Transverse colon (tissue), 4 donors: ENCODE measurements around the gene LACTBL1. TPM values are rescaled to one million over a fixed set of nuclear protein-coding genes. Genes with fewer than 3 reads are reported as not detected.

ENCODE experiments used
- DNase-seq: peaks from one replicate; pipeline ENCODE4 v3.0.0-alpha.2; 2019
- H3K27ac ChIP-seq, 4 donors: fragments of 200-600 bp; sonication (generic); 2 replicates each; pipeline ENCODE4 v1.5.1; 2016 to 2018; ENCODE audit warnings: inconsistent platforms in 4 of 4
- H3K27me3 ChIP-seq: fragments of 200-600 bp; sonication (generic); 2 replicates; pipeline ENCODE4 v1.5.1; 2017; ENCODE audit warnings: inconsistent platforms
- H3K36me3 ChIP-seq, 4 donors: fragments of 200-600 bp; sonication (generic); 2 replicates each; pipeline ENCODE4 v1.5.1; 2017 to 2019; ENCODE audit warnings: inconsistent platforms in 4 of 4
- H3K4me1 ChIP-seq, 4 donors: fragments of 200-600 bp; sonication (generic); 2 replicates each; pipeline ENCODE4 v1.5.1; 2017 to 2020; ENCODE audit warnings: inconsistent platforms in 4 of 4
- H3K4me3 ChIP-seq, 4 donors: fragments of 200-600 bp; sonication (generic); 1 replicate in 1 of 4; 2 replicates in 3 of 4; pipeline versions ENCODE4 v1.5.1 to v1.6.1; 2017 to 2019; ENCODE audit warnings: inconsistent platforms in 4 of 4
- H3K9me3 ChIP-seq, 2 donors: fragments of 200-600 bp; sonication (generic); 2 replicates each; pipeline ENCODE4 v1.5.1; 2017 to 2019; ENCODE audit warnings: inconsistent platforms in 2 of 2
- EP300 ChIP-seq: sonication (generic); formaldehyde crosslinking; IDR thresholded peaks from one replicate; pipeline ENCODE4 v1.6.1; 2017; ENCODE audit warnings: antibody characterized with exemption, low read depth
- POLR2A ChIP-seq: fragments of 450-650 bp; IDR thresholded peaks from one replicate; pipeline ENCODE4 v1.6.1; 2016; ENCODE audit warnings: antibody characterized with exemption, mild to moderate bottlenecking, moderate library complexity
- POLR2AphosphoS5 ChIP-seq, 3 donors: sonication (generic); formaldehyde crosslinking; IDR thresholded peaks; one replicate each; pipeline ENCODE4 v1.6.1; 2016; ENCODE audit warnings: antibody characterized with exemption in 3 of 3
- WGBS, 2 donors: methylation state at CpG; one replicate each; pipeline ENCODE4 v1.1.5; 2018; ENCODE audit warnings: low coverage in 1 of 2; 5-methylcytosine and 5-hydroxymethylcytosine counted together
- in situ Hi-C, 4 donors: fragments of 200-750 bp; cut with MboI; loops; one replicate each; pipeline versions ENCODE4 v1.15.0 to v1.15.1; 2017; ENCODE audit warnings: low sequenced_read_pairs in 3 of 4, low pct_ligation_motif_present in 1 of 4, low pct_unique_long_range_greater_than_20kb in 1 of 4
- intact Hi-C: fragments of 100-400 bp; cut with DNase I; formaldehyde crosslinking; loops from one replicate; pipeline ENCODE4 v1.15.1; 2023; ENCODE audit warnings: low total_unique reads
- total RNA-seq, 4 donors: library from RNA; depleted of rRNA; stranded (reverse); fragments of >200 nt; gene quantifications; one replicate each; pipeline ENCODE4 v1.1.0, GENCODE V29; 2016
- TF ChIP-seq, protein P1 (sequence below), 5 experiments: fragments of 200-600 bp in 3 of 5; fragments of 450-650 bp in 2 of 5; sonication (generic) in 3 of 5; IDR thresholded peaks; 1 replicate in 2 of 5; 2 replicates in 3 of 5; pipeline ENCODE4 v1.5.1; 2016 to 2017; ENCODE audit warnings: antibody characterized with exemption in 5 of 5, inconsistent platforms in 3 of 5, mild to moderate bottlenecking in 2 of 5, moderate library complexity in 1 of 5

LACTBL1 gene
- total RNA-seq, 4 donors from 2014 or later, result not detected

DNA sequence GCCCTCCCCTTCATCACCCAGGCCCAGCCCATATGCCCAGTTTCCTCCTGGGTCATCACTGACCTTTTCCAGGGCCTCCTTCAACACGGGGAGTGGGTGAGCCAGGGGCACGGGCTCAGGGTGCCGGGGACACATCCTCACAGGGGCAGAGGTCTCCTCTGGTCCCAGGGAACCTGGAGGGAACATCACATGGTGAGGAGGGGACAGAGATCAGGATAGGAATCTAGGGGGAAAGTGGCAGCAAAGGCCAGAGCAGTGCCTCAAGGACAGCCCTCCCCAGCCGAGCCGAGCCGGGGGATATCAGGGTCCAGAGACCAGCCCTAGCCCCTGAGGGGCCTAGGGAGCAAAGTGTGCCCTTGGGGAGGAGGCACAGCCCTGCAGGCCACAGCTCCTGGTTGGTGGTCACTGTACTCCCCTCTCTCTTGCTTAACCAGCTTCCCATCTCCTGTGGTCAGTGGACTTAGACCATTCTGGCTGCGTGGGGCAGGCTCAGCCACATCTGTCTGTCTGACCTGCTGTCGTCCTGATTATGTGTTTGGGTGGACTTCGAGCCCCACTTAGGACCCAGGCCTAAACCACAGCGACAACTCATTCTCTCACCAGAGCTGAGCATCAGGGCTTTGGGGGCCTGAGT, 9.5 kb downstream of the LACTBL1 start:
- Histone ChIP-seq H3K4me1 (no peaks in the 10 kb centered on the region), H3K36me3 (no peaks in the 10 kb centered on the region), H3K9me3 (no peaks in the 10 kb centered on the region), H3K27me3 (no peaks in the 10 kb centered on the region), H3K4me3 (no peak overlapping the region), H3K27ac (no peak overlapping the region)
- WGBS, 2 donors, result 89% methylated on average over 5 of the region's 10 CpGs; no CpG with 5 or more reads in 1 of the 2 donors
- intact Hi-C loops (no loop called here), in situ Hi-C loops (no loop called here)
- no peak for TF ChIP-seq POLR2AphosphoS5 (IDR thresholded peaks at IDR 0.05)
- TF ChIP-seq POLR2A, result no peak
- DNase-seq, result no peak

DNA sequence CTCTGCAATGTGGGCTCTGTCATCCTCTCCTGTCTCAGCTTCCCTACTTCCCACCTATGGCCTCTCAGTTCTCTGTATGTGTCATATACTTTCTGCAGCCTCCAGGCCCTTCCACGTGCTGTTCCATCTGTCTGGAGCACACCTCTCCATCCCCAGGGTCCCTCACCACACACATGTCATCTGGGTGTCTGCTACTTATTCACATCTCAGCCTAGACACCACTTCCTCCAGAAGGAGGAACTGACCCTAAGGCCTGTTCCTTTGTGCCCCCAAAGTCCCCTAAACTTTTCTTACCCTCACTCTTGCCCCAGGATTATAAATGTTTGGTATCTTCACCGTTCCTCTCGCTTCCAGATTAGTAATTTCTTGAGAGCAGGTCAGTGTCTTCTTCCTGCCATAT, 10.1 kb downstream of the LACTBL1 start:
- DNase-seq, result no peak
- no peaks in the 10 kb centered on the region for H3K4me1 ChIP-seq
- TF ChIP-seq EP300, result no peak
- 54 to 67% methylated on average over 1 to 3 of the region's 3 CpGs for WGBS, 2 donors
- H3K36me3 ChIP-seq, result no peaks in the 10 kb centered on the region
- H3K27ac ChIP-seq, result no peak overlapping the region
- intact Hi-C loops (no loop called here), in situ Hi-C loops (no loop called here)
- H3K4me3 ChIP-seq, result no peak overlapping the region
- H3K27me3 ChIP-seq, result no peaks in the 10 kb centered on the region
- H3K9me3 ChIP-seq, result no peaks in the 10 kb centered on the region

DNA sequence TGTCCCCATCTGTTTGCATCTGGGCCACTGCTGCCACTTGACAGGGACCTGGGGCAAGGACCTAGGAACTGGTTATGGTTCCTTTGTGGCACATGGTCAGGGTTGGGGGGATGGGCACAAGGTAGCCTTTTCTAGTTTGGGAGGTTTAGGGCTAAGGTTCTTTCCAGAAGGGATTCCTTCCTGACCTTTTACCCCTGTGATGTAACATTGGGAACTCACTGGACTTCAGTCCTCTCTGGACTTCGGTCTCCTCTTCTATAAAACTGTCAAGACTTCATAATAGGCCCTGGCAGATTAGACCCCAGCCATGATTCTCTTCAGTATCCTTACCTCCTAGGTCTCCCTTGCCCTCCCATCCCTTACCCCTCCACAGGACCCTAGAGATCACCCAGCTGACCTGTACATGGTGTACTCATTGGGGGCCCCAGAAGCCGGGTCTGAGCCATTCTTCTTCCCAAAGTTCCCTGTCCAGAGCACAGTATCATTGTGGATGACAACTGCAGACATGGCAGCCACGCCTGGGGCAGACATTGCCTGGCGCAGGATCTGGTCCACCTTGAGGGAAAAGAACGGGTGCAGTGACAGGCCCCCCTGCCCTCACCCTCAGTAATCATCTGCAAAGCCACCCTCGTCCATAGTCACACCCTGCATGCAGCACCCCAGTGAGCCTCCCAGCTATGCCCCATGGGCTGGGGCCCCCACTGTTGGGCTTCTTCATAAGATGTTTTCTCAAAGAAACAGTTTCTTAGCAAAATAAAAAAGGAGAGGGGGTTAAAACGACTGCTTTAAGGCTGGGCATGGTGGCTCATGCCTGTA, 12.9 kb downstream of the LACTBL1 start:
- no peak for DNase-seq
- 71 to 75% methylated on average over 3 to 7 of the region's 7 CpGs for WGBS, 2 donors
- no peak overlapping the region for H3K4me3 ChIP-seq
- H3K4me1 ChIP-seq, result no peaks in the 10 kb centered on the region
- H3K9me3 ChIP-seq, result no peaks in the 10 kb centered on the region
- H3K27me3 ChIP-seq, result peaks cover 14% of the 10 kb centered on the region
- in situ Hi-C loops (no loop called here), intact Hi-C loops (no loop called here)
- TF ChIP-seq, protein P1, sequence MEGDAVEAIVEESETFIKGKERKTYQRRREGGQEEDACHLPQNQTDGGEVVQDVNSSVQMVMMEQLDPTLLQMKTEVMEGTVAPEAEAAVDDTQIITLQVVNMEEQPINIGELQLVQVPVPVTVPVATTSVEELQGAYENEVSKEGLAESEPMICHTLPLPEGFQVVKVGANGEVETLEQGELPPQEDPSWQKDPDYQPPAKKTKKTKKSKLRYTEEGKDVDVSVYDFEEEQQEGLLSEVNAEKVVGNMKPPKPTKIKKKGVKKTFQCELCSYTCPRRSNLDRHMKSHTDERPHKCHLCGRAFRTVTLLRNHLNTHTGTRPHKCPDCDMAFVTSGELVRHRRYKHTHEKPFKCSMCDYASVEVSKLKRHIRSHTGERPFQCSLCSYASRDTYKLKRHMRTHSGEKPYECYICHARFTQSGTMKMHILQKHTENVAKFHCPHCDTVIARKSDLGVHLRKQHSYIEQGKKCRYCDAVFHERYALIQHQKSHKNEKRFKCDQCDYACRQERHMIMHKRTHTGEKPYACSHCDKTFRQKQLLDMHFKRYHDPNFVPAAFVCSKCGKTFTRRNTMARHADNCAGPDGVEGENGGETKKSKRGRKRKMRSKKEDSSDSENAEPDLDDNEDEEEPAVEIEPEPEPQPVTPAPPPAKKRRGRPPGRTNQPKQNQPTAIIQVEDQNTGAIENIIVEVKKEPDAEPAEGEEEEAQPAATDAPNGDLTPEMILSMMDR (IDR thresholded peaks at IDR 0.05), result no peak
- no peak for TF ChIP-seq EP300
- TF ChIP-seq POLR2AphosphoS5 (IDR thresholded peaks at IDR 0.05), result no peak
- no peak for TF ChIP-seq POLR2A
- no peaks in the 10 kb centered on the region for H3K36me3 ChIP-seq
- H3K27ac ChIP-seq, result no peak overlapping the region

DNA sequence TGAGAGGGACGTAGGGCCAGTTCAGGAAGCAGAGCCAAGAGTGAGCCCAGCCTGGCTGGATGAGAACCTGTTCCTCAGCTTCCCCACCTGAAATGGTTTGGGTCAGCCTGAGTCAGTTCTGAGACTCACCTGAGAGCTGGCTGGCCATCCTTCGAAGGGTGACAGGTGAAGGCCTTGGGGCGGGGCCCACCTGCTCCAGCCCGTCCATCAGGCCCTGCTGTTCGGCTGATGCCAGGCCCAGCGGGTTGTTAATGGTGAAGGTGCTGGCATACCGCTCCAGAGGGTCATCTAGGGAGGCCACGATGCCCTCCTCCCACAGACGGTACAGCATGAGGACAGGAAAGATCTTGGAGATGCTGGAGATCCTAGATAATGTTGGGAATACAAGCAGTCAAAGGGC, 14.1 kb downstream of the LACTBL1 start:
- 86 to 100% methylated on average over 1 to 5 of the region's 9 CpGs for WGBS, 2 donors
- no peak overlapping the region for H3K27ac ChIP-seq

DNA sequence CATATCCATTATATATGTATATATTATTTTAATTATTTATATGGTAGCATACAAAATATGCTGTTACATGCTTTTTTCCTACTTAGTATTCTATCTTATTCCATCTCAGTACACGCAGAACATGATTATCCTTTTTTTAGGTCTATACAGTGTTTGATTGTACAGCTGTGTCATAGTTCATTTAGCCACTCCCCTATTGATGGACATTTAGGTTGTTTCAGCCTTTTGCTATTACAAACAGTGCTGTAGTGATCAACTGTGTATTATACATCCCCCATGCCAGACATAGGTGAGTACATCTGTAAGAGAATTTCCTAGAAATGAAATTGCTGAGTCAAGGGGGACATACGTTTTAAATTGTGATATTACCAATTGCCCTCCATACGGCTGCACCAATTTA, 15.6 kb downstream of the LACTBL1 start:
- TF ChIP-seq POLR2A (no peak), EP300 (no peak), POLR2AphosphoS5 (IDR thresholded peaks at IDR 0.05) (no peak)
- TF ChIP-seq, protein P1 (IDR thresholded peaks at IDR 0.05), result no peak
- in situ Hi-C loops, result no loop called here
- intact Hi-C loops, result no loop called here
- Histone ChIP-seq H3K27me3 (peaks cover 40% of the 10 kb centered on the region), H3K4me1 (peaks cover 0 to 11% (median 9%) of the 10 kb centered on the region in 4 donors), H3K4me3 (no peak overlapping the region), H3K9me3 (no peaks in the 10 kb centered on the region), H3K27ac (no peak overlapping the region), H3K36me3 (no peaks in the 10 kb centered on the region)
- DNase-seq, result no peak
- 58 to 70% methylated on average over 3 of the region's 3 CpGs for WGBS, 2 donors

More for the DNA sequence above, 14.1 kb downstream of the LACTBL1 start:
- TF ChIP-seq, protein P1 (IDR thresholded peaks at IDR 0.05), result no peak
- no peak for TF ChIP-seq EP300
- no peak for TF ChIP-seq POLR2A
- Histone ChIP-seq H3K4me1 (peaks cover 0 to 4% (median 2%) of the 10 kb centered on the region in 4 donors), H3K36me3 (no peaks in the 10 kb centered on the region), H3K9me3 (no peaks in the 10 kb centered on the region), H3K4me3 (no peak overlapping the region), H3K27me3 (peaks cover 26% of the 10 kb centered on the region)
- in situ Hi-C loops (no loop called here), intact Hi-C loops (no loop called here)
- DNase-seq, result no peak
